ENCODE measurements around the gene RNASEH1.
"Not testable (repeated sequence)": the region's sequence is repeated elsewhere in the genome, so short reads cannot be mapped to it uniquely, and the experiment has no call there.

The RNASEH1 gene

DNA sequence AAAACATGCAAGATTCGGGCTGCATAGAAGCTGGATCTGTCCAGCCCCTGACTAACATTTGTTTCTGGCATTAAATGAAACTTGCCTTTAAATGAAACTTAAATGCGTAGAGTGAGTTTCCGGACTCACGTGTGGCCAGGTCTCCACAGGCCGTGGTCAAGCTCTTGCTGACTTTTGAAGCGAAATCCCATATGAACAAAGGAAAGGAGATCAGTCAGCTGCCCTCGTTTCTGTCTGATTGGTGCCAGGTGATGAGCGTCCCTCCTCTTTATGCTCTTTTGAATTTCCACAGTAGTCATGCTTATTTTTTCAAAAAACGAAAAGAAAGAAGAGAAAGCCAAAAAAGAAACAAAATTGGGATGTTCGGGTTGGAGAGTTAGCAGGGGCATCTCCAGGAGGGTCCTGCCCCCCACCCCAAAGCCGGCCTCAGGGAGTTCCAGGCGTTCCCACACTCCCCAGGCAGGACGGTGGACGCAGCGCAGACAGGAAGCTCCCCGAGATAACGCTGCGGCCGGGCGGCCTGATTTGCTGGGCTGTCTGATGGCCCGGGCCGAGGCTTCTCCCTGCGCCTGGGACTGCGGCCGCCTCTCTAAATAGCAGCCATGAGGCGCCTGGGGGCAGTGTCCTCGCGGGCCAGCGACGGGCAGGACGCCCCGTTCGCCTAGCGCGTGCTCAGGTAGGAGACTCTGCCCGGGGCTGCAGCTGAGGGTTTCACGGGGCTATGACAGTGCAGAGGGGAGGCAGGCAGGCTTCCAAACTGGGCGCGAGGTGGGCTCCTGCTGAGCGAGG lies 36.6 kb upstream of the RNASEH1 start, which contains the start of gene COLEC11:
Gene COLEC11 (plus strand): TSS at position 620 of the 789 bp plus-strand sequence. CDS start 9,229 bp downstream, outside the sequence.
- in situ Hi-C loops (cut with HindIII; ENCODE audit: low sequenced_read_pairs) = no loop called here

DNA sequence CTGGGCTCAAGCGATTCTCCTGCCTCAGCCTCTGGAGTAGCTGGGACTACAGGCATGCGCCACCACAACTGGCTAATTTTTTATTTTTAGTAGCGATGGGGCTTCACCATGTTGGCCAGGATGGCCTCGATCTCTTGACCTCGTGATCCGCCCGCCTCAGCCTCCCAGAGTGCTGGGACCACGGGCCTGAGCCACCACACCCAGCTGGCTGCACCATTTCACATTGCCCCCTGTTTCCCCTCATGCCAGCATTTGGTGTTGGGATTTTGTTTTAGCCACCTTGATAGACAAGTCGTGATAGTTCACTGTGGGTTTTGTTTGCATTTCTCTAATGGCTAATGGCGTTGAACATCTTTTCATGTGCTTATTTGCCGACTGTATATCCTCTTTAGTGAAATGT lies 31.0 kb upstream of the RNASEH1 start:
- in situ Hi-C loops (cut with HindIII; ENCODE audit: low sequenced_read_pairs) = no loop called here

DNA sequence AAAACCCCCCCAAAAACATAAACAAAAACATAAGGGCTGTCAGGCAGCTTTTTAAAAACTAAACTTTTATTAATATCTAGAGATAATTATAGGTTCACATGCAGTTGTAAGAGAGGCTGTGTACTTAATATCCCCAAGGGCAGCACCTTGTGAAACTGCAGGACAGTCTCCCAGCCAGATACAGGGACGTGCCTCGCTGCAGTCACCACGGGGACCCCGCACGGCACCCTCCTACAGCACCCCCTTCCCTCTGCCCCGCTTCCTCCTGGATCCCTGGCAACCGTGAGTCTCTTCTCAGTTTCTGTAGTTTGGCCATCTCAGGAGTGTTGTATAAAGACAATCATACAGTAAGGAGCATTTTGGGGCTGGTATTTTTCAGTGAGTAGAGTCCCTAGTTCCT lies 30.0 kb upstream of the RNASEH1 start:
- in situ Hi-C loops (cut with HindIII; ENCODE audit: low sequenced_read_pairs) = no loop called here

DNA sequence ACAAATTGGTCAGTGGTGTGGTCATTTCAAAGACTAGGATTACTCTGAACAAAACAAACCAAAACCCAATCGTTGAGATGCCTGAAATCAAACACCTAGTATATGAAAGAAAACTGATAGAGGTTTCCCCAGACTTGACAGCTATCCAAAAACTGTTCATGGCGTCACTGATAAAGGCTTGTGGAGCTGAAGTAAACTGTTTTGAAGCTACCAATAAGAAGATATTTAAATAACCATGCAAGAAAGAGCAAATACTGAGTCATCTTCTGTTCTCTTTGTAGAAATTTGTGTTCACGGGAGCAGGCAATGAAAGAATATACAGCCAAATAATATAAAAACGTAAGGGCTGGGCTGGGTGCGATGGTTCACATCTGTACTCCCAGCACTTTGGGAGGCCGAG lies 29.3 kb upstream of the RNASEH1 start:
- in situ Hi-C loops (cut with HindIII; ENCODE audit: low sequenced_read_pairs) = no loop called here

DNA sequence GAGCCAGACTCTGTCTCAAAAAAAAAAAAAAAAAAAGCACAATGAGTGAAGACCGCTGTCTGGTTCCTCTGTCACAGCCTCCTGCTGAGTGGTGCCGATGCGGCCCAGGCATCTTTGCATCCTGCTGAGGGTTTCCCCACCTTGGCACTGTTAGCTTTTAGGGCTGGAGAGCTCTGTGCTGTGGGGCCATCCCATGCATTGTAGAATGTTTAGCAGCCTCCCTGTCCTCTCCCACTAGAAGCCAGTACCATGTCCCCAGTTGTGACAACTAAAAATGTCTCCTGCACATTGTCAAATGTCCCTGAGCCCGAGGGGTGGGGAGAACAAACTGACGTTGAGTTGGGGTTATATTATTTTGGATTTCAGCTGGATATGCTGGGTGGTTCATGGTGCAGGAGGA lies 28.9 kb upstream of the RNASEH1 start:
- in situ Hi-C loops (cut with HindIII; ENCODE audit: low sequenced_read_pairs) = no loop called here

DNA sequence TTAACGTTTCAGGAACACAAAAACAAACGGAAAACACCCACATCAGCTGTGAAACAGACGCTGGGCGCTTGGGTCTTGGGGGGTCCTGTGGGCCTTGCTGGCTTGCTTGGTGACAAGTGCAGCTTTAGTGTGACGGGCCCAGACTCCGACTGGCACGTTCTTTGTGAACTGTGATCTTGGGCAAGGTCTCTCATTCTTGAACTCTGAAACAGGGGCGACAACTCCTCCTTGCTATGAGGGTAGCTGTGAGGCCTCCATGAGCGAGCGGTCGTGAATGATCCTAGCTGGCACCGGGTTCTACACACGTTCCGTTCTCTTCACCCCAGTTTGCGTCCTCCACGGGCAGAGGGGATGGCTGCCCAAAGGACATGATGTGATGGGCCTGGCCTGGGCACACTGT lies 28.1 kb upstream of the RNASEH1 start:
- in situ Hi-C loops (cut with HindIII; ENCODE audit: low sequenced_read_pairs) = no loop called here

DNA sequence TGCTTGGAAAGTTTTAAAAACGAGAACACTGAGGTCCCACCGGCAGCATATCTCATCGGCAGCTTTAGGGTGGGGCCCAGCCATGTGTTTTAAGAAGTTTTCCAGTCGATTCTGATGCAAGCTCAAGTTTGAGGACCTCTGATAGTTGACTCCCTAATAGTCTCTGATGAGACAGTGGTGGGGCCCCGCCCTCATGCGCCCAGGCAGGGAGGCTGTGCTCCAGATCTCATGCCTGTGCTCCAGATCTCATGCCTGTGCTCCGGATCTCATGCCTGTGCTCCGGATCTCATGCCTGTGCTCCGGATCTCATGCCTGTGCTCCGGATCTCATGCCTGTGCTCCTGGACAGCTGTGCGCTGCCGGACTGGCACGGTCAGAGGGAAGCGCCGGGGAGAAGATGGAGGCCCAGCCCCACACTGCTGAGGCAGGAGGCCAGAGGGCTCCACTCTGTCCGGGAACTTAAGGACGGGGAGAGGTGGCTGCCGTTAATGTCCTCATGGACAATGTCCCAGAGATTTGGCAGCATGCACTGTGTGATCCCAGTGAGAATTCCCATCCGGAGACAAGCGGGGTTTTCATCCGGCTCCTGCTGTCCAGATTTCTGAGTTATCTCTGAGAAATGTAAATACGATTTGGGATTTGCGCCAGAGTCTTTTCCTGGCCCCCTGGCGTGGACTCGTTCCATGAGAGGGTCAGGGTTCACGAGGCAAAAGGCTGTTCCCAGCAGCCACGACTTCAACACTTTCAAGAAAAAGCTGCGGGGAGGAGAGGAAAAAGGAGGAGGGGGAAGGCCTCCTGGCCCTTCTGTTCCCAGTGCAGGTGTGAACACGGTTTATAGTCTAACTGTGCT lies 27.4 kb upstream of the RNASEH1 start:
- in situ Hi-C loops (cut with HindIII; ENCODE audit: low sequenced_read_pairs) = no loop called here

DNA sequence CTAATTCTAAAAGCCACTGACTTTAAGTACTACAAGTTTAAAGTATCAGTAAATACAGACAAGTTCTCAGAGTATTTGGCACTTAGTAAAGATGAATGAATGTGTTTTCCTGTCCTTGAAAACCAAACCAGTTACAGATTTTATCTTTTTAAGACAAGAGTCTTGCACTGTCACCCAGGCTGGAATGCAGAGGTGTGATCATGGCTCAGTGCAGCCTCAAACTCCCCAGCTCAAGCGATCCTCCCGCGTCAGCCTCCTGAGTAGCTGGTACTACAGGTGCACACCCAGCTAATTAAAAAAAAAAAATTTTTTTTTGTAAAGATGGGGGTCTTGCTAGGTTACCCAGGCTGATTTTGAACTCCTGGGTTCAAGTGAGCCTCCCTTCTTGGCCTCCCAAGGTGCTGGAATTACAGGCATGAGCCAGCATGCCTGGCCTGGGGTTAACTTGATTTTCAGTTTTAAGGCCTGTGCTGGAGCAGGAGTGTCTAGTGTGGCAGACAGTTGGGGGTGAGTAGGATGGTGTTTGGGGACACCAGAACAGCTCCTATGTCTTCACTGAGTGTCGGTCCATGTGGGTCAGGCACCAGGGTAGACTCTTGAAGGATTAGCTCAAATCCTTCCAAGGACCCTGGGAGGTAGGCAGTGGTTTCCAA lies 26.6 kb upstream of the RNASEH1 start:
- in situ Hi-C loops (cut with HindIII; ENCODE audit: low sequenced_read_pairs) = no loop called here

DNA sequence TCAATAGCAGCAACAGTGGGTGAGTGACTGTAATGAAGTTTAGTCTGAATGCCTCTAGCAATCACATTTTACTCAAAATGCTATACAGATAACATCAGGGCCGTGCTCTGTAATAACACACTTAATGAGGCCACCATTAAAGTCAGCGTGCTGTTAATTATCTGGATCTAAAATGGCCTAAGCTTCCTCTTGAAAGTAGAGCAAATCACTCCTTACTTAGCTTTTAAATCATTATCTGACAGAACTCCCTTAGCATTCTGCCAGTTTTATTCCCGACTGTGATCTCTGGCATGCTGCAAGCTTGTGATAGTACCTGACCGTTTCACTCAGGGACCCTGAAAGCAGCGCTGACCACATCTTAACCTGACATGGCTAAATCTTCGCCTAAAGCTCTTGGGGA lies 25.9 kb upstream of the RNASEH1 start:
- in situ Hi-C loops (cut with HindIII; ENCODE audit: low sequenced_read_pairs) = no loop called here

DNA sequence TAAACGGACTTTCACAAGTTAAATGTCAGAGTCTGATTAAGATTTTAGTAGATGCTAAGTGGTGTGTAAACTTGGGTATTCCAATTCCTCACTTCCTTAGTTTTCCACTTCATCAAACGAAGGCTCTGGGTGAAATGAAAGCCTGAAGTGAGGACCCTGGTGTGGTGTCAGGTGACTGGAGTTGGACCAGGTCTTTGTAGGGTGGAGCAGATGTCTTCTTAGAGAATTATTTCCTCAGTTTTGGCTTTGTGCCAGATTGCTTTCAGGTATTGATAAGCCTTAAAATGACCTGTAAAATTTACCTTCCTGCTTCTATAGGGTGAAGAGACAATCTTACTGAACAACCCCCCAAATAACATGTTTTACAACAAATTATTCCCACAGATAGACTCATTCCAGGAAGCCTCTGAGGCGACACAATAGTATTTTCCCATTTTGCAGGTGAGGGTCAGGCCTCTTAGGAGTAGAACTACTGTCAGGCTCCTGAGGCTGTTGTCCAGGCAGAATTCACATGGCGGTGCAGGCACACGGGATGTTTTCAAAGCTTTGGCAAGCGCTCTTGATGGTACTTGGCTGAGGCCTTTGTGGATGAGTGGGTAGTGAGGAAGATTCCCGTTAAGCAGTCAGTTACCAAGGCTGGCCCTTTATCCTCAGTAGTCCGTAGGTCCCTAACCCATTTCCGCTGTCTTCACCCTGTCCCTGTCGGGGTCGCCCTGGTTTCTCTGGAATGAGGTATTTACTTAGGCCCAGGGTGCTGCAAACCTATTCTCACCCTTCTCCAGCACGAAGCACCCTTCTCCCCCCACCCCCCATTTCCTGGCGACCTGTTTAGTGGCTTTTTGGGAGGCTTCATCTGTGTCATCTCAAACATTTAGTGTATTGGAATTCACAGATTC lies 23.5 kb upstream of the RNASEH1 start:
- in situ Hi-C loops (cut with HindIII; ENCODE audit: low sequenced_read_pairs) = no loop called here

DNA sequence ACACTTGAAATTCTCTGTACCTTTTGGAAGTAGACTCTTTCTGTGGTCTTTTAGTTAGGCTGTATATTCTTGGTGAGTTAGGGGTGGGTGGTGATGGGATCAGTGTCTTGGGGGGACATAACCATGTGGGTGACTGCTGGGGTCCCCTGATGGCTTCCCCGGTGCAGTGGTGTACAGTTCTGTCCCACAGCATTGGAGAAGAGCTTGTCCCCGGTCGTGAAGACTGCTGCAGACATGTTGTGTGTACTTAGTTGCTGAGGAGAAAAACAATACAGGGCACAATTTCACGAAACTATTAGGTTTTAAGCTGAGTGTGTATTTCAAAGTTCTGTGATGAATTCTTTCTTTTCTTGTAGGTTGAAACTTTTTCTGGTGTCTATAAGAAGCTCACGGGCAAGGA lies 22.3 kb upstream of the RNASEH1 start:
- in situ Hi-C loops (cut with HindIII; ENCODE audit: low sequenced_read_pairs) = no loop called here

DNA sequence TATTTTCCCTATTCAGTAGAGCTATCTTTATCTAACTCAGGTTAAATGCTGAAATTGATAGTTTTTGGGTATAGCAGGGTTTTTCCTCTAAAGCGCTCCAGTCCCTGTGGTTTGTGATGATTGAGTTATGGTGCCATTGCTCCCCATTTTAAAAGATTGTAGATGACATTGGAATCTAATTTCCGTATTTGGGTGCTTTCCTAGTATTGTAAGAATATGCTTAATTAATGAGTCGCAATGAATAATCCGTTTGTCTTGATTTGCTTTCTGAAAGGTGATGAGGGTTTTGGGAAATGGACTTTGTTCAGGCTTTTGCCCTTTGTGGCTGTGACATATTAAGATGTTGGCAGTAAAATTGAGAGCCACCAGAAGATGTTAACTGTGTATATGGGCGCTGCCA lies 20.9 kb upstream of the RNASEH1 start:
- in situ Hi-C loops (cut with HindIII; ENCODE audit: low sequenced_read_pairs) = no loop called here

DNA sequence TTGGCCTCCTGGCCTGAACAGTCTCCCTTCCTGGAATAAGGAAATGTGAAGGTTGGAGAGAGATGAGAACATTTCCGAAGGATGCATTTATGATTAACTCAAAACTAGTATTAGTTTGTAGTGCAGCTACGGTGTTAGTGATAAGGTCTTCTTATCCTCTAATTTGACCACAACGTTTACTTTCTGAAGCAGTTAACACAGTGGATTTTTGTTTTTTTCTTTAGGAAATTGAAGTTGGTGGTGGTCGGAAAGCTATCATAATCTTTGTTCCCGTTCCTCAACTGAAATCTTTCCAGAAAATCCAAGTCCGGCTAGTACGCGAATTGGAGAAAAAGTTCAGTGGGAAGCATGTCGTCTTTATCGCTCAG lies 18.1 kb upstream of the RNASEH1 start:
- in situ Hi-C loops (cut with HindIII; ENCODE audit: low sequenced_read_pairs) = not testable (repeated sequence)

DNA sequence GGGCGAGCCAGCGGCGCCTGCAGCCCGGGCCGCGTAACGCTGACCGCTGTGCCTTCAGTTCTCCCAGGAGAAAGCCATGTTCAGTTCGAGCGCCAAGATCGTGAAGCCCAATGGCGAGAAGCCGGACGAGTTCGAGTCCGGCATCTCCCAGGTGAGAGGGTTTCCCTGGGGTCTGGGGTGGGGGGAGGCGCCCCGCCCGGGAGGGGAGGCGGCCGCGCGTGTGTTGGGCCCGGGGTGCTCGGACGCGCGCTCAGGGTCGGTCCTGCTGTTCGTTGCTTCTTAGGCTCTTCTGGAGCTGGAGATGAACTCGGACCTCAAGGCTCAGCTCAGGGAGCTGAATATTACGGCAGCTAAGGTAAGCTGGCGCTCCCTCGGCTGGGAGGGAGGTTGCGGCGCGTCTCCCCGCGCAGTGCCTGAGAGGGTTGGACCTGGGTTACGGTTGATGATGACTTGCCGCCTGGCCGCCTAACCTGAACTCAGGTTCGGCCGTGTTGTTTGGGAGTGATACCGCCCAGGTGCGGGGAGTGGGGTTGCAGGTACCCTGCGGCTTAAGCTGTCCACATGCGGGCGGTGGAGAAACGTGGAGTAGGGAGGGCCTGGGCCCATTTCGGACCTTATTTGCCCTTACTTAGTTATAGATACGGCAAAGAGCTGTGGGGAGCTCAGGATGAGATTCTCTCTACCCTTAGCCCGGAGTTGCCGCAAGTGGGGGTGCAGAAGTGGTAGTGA lies 17.6 kb upstream of the RNASEH1 start:
- in situ Hi-C loops (cut with HindIII; ENCODE audit: low sequenced_read_pairs) = no loop called here

DNA sequence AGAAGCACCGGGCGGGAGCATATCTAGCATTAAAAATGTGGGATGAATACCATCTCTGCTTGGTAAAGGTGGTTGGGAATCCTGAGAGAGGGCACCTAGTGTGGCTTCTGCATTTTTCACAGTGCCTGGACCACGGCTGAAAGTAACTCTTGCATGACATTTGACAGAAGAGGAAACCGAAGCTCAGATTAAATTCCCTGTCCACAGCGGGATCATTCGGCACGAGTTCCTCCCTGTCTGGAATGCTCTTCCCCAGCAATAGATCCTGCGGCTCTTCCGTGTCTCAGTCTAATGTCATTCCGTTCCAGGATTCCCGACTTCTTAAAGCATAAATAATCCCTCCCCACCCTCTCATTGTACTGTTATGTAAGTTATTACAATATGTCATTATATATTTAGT lies 16.0 kb upstream of the RNASEH1 start:
- in situ Hi-C loops (cut with HindIII; ENCODE audit: low sequenced_read_pairs) = no loop called here

DNA sequence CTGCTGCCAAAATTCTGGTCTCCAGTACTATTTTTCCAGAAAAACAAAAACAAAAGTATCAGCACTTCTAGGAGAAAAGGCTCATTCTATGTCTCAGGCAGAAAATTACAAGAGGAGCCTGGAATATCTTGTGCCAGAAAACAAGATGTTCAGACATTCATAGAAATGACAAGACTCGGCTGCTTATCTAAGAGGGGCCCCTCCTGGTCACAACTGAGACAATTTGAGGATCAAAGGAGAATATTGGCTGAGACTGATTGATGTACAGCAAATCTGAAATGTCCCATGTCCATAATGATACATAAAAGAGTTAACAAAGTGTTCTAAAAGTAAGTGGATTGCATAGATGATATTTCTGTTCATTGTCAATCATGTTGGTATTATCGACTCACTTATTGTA lies 14.5 kb upstream of the RNASEH1 start:
- in situ Hi-C loops (cut with HindIII; ENCODE audit: low sequenced_read_pairs) = no loop called here

DNA sequence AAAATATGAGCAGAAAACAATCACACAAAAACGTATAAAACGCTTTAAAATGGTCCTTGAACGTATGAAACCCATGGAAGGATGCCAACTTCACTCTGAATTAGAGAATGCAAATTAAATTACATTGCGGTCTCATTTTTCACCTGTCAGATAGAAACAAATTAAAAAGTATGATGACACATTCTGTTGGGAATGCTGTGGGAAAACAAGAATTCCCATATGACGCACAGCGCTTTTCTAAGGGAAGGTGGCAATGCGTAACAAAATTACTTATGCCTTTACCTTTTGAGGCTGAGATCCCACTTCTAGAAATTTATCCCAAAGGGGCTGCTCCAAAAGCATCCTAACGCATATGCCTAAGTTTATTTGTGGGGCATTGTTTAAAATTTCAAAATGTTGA lies 13.2 kb upstream of the RNASEH1 start:
- in situ Hi-C loops (cut with HindIII; ENCODE audit: low sequenced_read_pairs) = no loop called here

DNA sequence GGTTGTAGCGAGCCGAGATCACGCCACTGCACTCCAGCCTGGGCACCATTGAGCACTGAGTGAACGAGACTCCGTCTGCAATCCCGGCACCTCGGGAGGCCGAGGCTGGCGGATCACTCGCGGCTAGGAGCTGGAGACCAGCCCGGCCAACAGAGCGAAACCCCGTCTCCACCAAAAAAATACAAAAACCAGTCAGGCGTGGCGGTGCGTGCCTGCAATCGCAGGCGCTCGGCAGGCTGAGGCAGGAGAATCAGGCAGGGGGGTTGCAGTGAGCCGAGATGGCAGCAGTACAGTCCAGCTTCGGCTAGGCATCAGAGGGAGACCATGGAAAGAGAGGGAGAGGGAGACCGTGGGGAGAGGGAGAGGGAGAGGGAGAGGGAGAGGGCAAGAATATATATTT lies 11.5 kb upstream of the RNASEH1 start:
- in situ Hi-C loops (cut with HindIII; ENCODE audit: low sequenced_read_pairs) = not testable (repeated sequence)

DNA sequence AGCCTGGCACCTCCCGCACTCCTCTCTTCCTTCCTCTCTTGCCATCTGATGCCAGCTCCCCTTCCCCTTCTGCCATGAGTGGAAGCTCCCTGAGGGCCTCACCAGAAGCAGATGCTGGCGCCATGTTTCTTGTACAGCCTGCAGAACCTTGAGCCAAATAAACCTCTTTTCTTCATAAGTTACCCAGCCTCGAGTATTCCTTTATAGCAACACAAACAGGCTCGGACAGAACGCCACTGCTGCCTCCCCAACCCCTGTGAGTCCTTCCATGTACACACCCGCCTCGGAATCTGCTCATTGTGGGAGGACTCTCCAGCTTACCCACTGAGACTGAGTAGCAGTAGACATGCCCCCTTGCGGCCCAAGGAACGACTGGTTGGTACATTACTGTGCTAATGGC lies 8.7 kb upstream of the RNASEH1 start:
- in situ Hi-C loops (cut with HindIII; ENCODE audit: low sequenced_read_pairs) = no loop called here

DNA sequence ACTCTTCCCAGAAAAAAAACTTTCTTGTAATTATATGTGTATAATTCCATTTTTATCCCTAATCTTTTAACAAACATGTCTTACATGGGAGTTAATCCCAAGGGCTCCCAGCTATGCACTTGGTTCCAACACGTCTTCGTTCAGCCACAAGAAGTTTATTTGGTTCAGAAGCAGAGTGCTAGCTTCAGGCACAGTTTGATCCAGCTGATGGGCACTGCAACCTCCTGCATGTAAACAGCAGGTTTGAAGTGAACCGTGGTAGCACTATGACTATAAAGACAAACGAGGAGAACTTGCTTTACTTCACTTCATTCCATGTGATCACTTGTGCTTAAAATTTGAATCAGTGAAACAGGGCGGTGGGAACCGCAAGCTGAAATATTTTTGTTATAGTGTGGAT lies 7.0 kb upstream of the RNASEH1 start:
- in situ Hi-C loops (cut with HindIII; ENCODE audit: low sequenced_read_pairs) = no loop called here
